CD4-positive, CD25-positive, alpha-beta regulatory T cell (primary cell): Measurements from ENCODE around the gene CENPF. TPM values are rescaled to one million over a fixed set of nuclear protein-coding genes. Genes with fewer than 3 reads are reported as not detected.

ENCODE experiments used
- ATAC-seq, 2 donors: fragments of 150-1000 bp; cut with Tn5 transposase; one replicate each; pipeline ENCODE4 v1.10.0; 2021; ENCODE audit warnings: low read depth in 2 of 2, moderate number of reproducible peaks in 2 of 2, moderate library complexity in 1 of 2
- DNase-seq, 3 donors: peaks; one replicate each; pipeline versions ENCODE4 v3.0.0 to v3.0.0-alpha.2; 2012 to 2022; ENCODE audit warnings: mixed read lengths in 1 of 3
- H3K27ac ChIP-seq: one replicate; pipeline ENCODE4 v1.7.0; 2013; ENCODE audit warnings: mild to moderate bottlenecking, low read length; ENCODE audit not compliant: insufficient read depth, poor library complexity, severe bottlenecking
- H3K27me3 ChIP-seq: one replicate; pipeline ENCODE4 v1.7.0; 2013; ENCODE audit warnings: low read length; ENCODE audit not compliant: control insufficient read depth, insufficient read depth
- H3K36me3 ChIP-seq: one replicate; pipeline ENCODE4 v1.7.0; 2013; ENCODE audit warnings: mild to moderate bottlenecking, low read length, moderate library complexity; ENCODE audit not compliant: control insufficient read depth, insufficient read depth
- H3K4me1 ChIP-seq: 2 replicates; pipeline ENCODE4 v1.7.0; 2013; ENCODE audit warnings: mild to moderate bottlenecking, low read length; ENCODE audit not compliant: insufficient read depth, control insufficient read depth, poor library complexity, severe bottlenecking
- H3K4me3 ChIP-seq: one replicate; pipeline ENCODE4 v1.7.0; 2013; ENCODE audit warnings: low read depth, mild to moderate bottlenecking, low read length, moderate library complexity
- H3K9me3 ChIP-seq, 2 experiments: 1 replicate in 1 of 2; 2 replicates in 1 of 2; pipeline ENCODE4 v1.7.0; 2013; ENCODE audit warnings: low read length in 2 of 2, mild to moderate bottlenecking in 1 of 2, moderate library complexity in 1 of 2; ENCODE audit not compliant: control insufficient read depth in 2 of 2
- H3K27ac Mint-ChIP-seq, 3 donors: one replicate each; pipeline ENCODE4 v1.8.0; 2020 to 2022; ENCODE audit warnings: mild to moderate bottlenecking in 3 of 3, mixed read lengths in 3 of 3, moderate library complexity in 2 of 3
- H3K27me3 Mint-ChIP-seq: one replicate; pipeline ENCODE4 v1.8.0; 2022; ENCODE audit warnings: mild to moderate bottlenecking, mixed read lengths
- H3K36me3 Mint-ChIP-seq: one replicate; pipeline ENCODE4 v1.8.0; 2020; ENCODE audit warnings: mixed read lengths
- H3K4me1 Mint-ChIP-seq, 4 donors: one replicate each; pipeline ENCODE4 v1.8.0; 2020 to 2022; ENCODE audit warnings: mixed read lengths in 4 of 4, mild to moderate bottlenecking in 1 of 4
- H3K4me3 Mint-ChIP-seq, 4 donors: one replicate each; pipeline ENCODE4 v1.8.0; 2020 to 2022; ENCODE audit warnings: mild to moderate bottlenecking in 4 of 4, mixed read lengths in 4 of 4, moderate library complexity in 3 of 4
- H3K9me3 Mint-ChIP-seq, 7 donors: one replicate each; pipeline ENCODE4 v1.8.0; 2020 to 2022; ENCODE audit warnings: mixed read lengths in 7 of 7, mild to moderate bottlenecking in 3 of 7, moderate library complexity in 2 of 7
- polyA plus RNA-seq, 4 donors: library from polyadenylated mRNA; unstranded; fragments of 300-500 nt; fragmentation: Illumina TruSeq; gene quantifications; one replicate each; pipeline ENCODE4 v1.2.3, GENCODE V29; 2021
- total RNA-seq: library from RNA; stranded (reverse); gene quantifications from one replicate; pipeline ENCODE4 v1.2.3, GENCODE V29; 2022

Gene CENPF
- total and polyA plus RNA-seq, 5 donors from 2014 or later = 0.75 to 7.9 (median 1.2) TPM

DNA sequence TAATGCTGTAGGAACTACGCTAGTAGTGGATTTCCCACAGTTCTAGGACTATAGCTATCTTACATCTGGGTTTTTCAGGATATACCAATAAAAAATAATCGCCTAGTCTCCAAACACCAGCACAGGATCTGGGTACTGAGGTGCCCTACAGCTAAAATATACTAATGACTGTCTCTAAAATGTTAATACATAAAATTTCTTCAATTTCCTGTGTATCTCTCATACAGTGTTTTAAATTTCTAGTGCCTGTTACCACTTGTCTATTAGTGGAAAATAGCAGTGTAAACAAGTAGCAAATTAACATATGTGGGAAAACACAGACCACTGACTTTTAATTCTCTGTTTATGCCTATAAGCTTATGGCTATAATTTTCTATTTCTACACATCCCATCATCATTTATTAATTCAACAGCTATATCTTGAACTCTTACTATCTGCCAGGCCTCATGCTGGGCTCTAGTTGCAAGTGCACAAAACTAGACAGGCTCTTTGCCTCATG lies 35.5 kb upstream of the CENPF start:
- no peak overlapping the region for H3K27ac ChIP-seq
- no peak overlapping the region for H3K4me3 ChIP-seq
- Mint-ChIP-seq H3K27ac (no peak overlapping the region), H3K9me3 (peaks cover 0 to 3% (median 0%) of the 10 kb centered on the region in 7 donors), H3K36me3 (no peaks in the 10 kb centered on the region), H3K4me1 (no peaks in the 10 kb centered on the region), H3K4me3 (no peak overlapping the region), H3K27me3 (peaks cover 15% of the 10 kb centered on the region)
- H3K9me3 ChIP-seq = no peaks in the 10 kb centered on the region
- no peaks in the 10 kb centered on the region for H3K36me3 ChIP-seq
- no peaks in the 10 kb centered on the region for H3K4me1 ChIP-seq
- DNase-seq (no peak), ATAC-seq (no peak)
- peaks cover 10% of the 10 kb centered on the region for H3K27me3 ChIP-seq

DNA sequence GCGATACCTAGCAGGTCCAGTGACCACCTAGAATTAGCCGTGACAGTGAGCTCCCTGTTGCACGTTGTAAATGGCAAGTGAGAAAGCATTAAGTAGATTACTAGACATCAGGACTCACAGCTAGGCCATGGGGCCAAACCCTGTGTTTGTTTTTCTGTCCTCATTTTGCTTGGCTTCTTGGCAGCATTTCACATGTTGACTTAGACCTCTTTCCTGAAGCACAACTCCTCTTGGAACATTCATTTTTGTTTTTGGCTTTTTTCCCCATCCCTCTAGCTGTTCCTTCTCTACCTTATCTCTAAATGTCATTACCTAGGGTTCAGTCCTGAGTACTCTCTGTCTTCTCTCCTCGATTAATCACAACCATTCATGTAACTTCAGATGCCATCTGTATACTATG lies 34.7 kb upstream of the CENPF start:
- no peaks in the 10 kb centered on the region for H3K9me3 ChIP-seq
- Mint-ChIP-seq H3K4me1 (no peaks in the 10 kb centered on the region), H3K36me3 (no peaks in the 10 kb centered on the region), H3K27me3 (peaks cover 14% of the 10 kb centered on the region), H3K9me3 (peaks cover 0 to 3% (median 0%) of the 10 kb centered on the region in 7 donors), H3K4me3 (no peak overlapping the region), H3K27ac (no peak overlapping the region)
- H3K36me3 ChIP-seq = no peaks in the 10 kb centered on the region
- H3K27me3 ChIP-seq = peaks cover 10% of the 10 kb centered on the region
- DNase-seq = no peak
- no peak overlapping the region for H3K4me3 ChIP-seq
- H3K27ac ChIP-seq = no peak overlapping the region
- no peak for ATAC-seq
- no peaks in the 10 kb centered on the region for H3K4me1 ChIP-seq

DNA sequence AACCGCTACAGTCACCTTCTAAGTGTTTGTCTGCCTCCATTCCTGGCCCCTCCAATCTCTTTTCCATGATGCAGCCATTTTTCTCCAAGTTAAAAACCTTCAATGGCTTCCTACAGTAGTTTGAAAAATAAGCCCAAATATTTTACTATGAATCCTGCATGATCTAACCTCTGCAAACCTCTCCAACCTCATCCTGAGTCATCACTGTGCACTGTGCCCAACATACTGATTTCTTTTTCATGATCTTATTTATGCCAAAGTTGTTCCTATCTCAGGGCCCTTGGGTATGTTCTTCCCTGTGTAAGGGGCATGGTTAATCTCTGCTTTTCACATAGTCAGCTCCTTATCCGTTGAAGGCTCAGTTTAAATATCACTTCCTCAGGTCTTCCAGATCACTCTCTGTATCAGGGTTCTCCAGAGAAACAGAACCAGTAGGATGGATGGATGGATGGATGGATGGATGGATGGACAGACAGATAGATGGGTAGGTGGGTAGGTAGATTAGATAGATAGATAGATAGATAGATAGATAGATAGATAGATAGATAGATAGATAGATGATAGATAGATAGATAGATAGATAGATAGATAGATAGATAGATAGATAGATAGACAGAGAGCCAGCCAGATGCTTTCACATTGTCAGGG lies 33.5 kb upstream of the CENPF start:
- Mint-ChIP-seq H3K9me3 (peaks cover 0 to 5% (median 2%) of the 10 kb centered on the region in 7 donors), H3K27me3 (peaks cover 8% of the 10 kb centered on the region), H3K27ac (no peak overlapping the region), H3K4me3 (no peak overlapping the region), H3K36me3 (no peaks in the 10 kb centered on the region), H3K4me1 (no peaks in the 10 kb centered on the region)
- ATAC-seq = no peak
- Histone ChIP-seq H3K4me1 (no peaks in the 10 kb centered on the region), H3K27me3 (peaks cover 10% of the 10 kb centered on the region), H3K9me3 (no peaks in the 10 kb centered on the region), H3K36me3 (no peaks in the 10 kb centered on the region), H3K27ac (no peak overlapping the region), H3K4me3 (no peak overlapping the region)
- DNase-seq = no peak

DNA sequence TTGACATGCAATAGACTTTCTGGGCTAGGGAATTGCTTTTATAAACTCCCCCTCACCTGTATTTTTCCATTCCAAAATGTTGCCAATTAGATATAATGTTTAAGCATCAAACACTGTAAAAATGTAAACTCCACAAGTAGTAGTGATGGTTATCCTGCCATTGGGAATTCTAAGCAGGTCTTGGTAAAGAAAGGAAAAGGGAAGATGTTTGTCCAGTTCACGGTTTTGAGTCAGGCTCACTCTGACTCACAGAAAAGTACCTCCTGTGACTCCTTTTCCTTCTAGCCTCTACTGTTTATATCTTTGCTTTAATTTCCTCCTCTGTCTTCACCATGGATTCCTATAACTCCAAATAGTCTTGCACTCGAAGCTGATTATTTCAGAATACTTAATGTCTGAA lies 32.6 kb upstream of the CENPF start:
- Mint-ChIP-seq H3K27me3 (peaks cover 8% of the 10 kb centered on the region), H3K36me3 (no peaks in the 10 kb centered on the region), H3K4me3 (no peak overlapping the region), H3K9me3 (peaks cover 0 to 7% (median 4%) of the 10 kb centered on the region in 7 donors), H3K4me1 (no peaks in the 10 kb centered on the region), H3K27ac (no peak overlapping the region)
- no peaks in the 10 kb centered on the region for H3K36me3 ChIP-seq
- H3K27ac ChIP-seq = no peak overlapping the region
- H3K4me3 ChIP-seq = no peak overlapping the region
- no peak for DNase-seq
- no peaks in the 10 kb centered on the region for H3K9me3 ChIP-seq
- H3K27me3 ChIP-seq = peaks cover 10% of the 10 kb centered on the region
- no peaks in the 10 kb centered on the region for H3K4me1 ChIP-seq
- ATAC-seq = no peak

DNA sequence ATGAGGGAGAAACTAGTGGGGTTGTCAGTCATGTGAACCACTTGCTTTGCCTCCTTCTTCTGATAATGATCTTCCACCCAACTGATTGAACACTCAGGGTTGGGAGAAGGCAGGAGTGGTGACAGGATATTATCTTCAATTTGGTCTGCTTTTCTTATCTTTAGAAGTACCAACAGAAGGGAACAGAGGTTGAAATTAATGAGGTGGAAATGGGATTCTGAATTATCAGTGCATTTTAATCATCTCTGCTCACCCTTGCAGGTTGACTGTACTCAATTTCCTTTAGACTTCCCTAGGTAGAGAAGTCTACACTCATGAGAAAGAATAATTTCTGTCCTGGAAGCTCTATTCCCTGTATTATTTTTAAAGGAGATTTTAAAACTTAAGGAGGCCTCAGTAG lies 31.7 kb upstream of the CENPF start:
- Histone ChIP-seq H3K27me3 (peaks cover 10% of the 10 kb centered on the region), H3K27ac (no peak overlapping the region), H3K4me1 (no peaks in the 10 kb centered on the region), H3K9me3 (peaks cover 5 to 6% of the 10 kb centered on the region in 2 experiments), H3K36me3 (no peaks in the 10 kb centered on the region), H3K4me3 (no peak overlapping the region)
- peaks cover 8% of the 10 kb centered on the region for H3K27me3 Mint-ChIP-seq
- no peak overlapping the region for H3K27ac Mint-ChIP-seq
- no peaks in the 10 kb centered on the region for H3K36me3 Mint-ChIP-seq
- no peak for ATAC-seq
- DNase-seq = no peak
- no peaks in the 10 kb centered on the region for H3K4me1 Mint-ChIP-seq
- no peak overlapping the region for H3K4me3 Mint-ChIP-seq
- H3K9me3 Mint-ChIP-seq = peaks cover 0 to 13% (median 5%) of the 10 kb centered on the region in 7 donors

DNA sequence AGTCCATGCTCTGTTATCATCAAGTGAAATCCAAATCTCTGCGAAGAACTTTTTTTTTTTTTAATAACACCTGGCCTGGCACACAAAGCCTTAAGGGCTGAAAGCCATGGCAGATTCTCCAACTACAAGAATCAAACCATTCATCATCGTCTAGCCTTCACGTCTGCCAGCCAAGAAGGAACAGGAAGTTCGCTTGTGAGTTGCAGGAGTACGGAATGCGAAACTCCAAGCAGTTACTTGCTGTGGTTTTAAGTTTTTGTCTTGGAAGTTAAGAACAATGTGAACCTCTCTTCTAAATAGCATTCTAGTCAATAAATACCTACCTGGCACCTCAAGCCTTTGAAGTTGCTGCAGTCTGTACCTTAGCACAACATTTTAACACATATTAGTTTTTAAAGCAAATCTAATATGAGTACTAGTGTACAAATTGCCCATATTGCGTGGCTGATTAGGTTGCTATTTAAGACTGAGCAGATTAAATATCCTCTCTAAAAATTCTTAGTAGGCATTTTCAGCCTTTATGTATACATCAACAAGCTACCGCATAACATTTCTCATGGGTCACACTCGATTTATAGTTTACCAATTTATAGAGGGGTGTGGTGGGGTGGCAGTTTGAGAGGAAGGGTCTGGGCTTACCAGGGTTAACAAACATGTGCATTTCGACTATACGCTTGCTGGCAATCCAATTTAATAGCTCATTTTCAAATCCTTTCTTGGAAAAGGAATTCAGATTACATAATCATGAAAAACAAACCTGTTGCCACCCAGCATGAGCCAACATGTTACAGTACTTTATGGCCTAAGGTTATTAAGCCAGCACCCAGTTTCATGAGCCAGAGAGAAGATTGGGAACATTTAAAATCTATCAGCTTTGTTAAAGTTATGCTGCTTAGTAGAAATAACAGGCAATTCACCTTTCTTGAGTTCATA lies 29.3 kb upstream of the CENPF start:
- ATAC-seq (no peak), DNase-seq (no peak)
- peaks cover 0 to 28% (median 7%) of the 10 kb centered on the region in 7 donors for H3K9me3 Mint-ChIP-seq
- Histone ChIP-seq H3K27me3 (peaks cover 8% of the 10 kb centered on the region), H3K36me3 (no peaks in the 10 kb centered on the region), H3K4me1 (no peaks in the 10 kb centered on the region), H3K9me3 (peaks cover 11 to 15% of the 10 kb centered on the region in 2 experiments), H3K4me3 (no peak overlapping the region), H3K27ac (no peak overlapping the region)
- no peaks in the 10 kb centered on the region for H3K4me1 Mint-ChIP-seq
- no peak overlapping the region for H3K4me3 Mint-ChIP-seq
- H3K27me3 Mint-ChIP-seq = peaks cover 8% of the 10 kb centered on the region
- H3K36me3 Mint-ChIP-seq = no peaks in the 10 kb centered on the region
- no peak overlapping the region for H3K27ac Mint-ChIP-seq

DNA sequence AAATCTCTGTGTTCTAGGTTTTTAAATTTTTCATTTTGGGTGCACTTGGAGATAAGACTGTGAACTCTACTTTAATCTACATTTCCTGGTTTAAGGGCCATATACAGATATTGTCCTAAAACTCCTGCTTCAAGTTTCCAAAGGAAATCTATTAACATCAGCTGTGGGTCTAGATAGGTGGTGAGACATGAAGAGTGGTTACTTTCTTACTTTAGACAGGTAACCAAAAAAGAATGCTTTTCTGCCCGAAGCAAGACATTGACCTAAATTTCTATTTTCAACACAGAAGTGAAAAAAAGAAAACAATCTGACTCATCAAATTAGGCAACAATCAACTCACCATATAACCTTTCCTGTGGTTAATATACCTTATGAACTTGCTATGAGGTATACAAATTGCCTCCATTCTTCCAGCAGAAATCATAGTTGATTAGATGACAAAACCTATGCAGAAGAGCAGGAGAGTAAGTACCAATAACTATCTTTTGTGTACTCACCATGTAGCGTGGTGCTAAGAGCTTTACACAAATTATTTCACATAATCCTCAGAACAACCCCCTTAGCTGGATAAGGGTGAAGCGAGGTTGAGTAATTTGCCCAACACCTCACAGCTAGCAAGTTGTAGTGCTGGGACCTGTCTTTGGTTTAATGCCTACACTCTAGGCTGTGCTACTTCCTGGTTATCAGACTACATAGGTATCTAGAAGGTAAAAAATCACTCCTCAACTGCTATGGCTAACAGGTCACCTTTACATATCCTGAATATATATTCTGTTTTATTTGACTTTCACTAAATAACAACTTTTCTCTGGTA lies 28.2 kb upstream of the CENPF start:
- Histone ChIP-seq H3K27me3 (peaks cover 4% of the 10 kb centered on the region), H3K4me1 (no peaks in the 10 kb centered on the region), H3K9me3 (peaks cover 11 to 15% of the 10 kb centered on the region in 2 experiments), H3K36me3 (no peaks in the 10 kb centered on the region), H3K4me3 (no peak overlapping the region), H3K27ac (no peak overlapping the region)
- ATAC-seq (no peak), DNase-seq (no peak)
- no peaks in the 10 kb centered on the region for H3K36me3 Mint-ChIP-seq
- H3K27me3 Mint-ChIP-seq = no peaks in the 10 kb centered on the region
- peaks cover 0 to 28% (median 7%) of the 10 kb centered on the region in 7 donors for H3K9me3 Mint-ChIP-seq
- no peak overlapping the region for H3K4me3 Mint-ChIP-seq
- no peak overlapping the region for H3K27ac Mint-ChIP-seq
- no peaks in the 10 kb centered on the region for H3K4me1 Mint-ChIP-seq
